Jurkat, Clone E6-1 (cell line): ENCODE data around the gene PLCG2. TPM values are rescaled to one million over a fixed set of nuclear protein-coding genes. Genes with fewer than 3 reads are reported as not detected.
"Not testable (repeated sequence)": the region's sequence is repeated elsewhere in the genome, so short reads cannot be mapped to it uniquely, and the experiment has no call there.

ENCODE experiments used
- DNase-seq: peaks from one replicate; pipeline ENCODE4 v3.0.0-alpha.2; 2011; ENCODE audit warnings: low read depth, low spot score
- H3K4me3 ChIP-seq: 2 replicates; pipeline ENCODE4 v1.5.1; 2011; ENCODE audit warnings: mild to moderate bottlenecking, low read length, control low read depth, moderate library complexity
- polyA plus RNA-seq: library from polyadenylated mRNA; unstranded; fragments of >200 nt; gene quantifications from one replicate; pipeline ENCODE4 v1.2.1, GENCODE V29; 2012; ENCODE audit warnings: missing spikeins; ENCODE audit not compliant: insufficient read length, insufficient read depth

PLCG2 gene
- 21.3 TPM for polyA plus RNA-seq

DNA sequence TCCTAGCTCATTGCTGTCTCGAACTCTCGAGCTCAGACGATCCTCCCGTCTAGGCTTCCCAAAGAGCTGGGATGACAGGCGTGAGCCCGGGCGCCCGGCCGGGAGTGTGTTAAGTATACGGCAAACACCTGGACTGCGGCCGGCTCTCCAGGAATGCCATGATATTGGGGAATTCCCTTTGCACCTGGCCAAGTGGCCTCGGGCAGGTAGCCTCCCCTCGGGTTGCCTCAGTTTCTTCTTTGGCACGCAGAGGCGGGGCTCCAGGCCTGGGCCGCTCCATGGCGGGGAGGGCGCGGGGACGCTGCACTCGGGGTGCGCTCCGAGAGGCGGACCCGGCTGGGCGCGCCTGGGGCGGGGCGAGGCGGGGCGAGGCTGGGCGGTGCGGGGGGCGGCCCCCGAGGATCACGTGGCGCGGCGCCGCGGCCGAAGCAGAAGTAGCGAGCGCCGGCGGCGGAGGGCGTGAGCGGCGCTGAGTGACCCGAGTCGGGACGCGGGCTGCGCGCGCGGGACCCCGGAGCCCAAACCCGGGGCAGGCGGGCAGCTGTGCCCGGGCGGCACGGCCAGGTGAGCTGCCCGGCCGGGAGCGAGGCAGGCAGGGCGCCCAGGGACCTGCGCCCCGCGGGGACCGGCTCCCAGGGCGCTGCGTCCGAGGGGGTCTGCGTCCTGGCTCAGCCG lies at the start of gene PLCG2:
Gene PLCG2, plus strand, starts transcription at position 431 of the 675 bp plus-strand sequence. CDS start 6,699 bp downstream, outside the sequence.
- peak within 1 kb of the TSS; percentile 59 for H3K4me3 ChIP-seq
- DNase-seq: no peak

DNA sequence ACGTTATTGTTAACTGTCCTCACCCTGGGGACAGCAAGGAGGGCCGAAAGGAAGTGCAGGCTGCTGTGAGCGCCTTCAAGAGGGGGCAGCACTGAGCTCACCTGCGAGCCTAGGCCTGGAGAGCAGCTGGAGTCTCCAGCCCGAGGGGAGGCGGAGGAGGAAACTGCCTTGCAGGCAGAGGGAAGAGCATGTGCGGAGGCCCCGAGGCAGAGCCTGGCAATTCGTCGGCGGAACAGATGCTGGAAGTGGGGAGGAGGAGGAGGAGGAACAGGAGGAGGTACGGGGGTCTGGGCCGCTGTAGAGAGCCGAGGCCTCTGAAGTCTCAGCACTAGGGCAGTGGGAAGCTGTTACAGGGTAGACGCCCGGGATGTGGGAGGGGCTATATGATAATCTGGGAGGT lies 49.6 kb upstream of the PLCG2 start:
- H3K4me3 ChIP-seq: no peak overlapping the region
- DNase-seq: no peak

DNA sequence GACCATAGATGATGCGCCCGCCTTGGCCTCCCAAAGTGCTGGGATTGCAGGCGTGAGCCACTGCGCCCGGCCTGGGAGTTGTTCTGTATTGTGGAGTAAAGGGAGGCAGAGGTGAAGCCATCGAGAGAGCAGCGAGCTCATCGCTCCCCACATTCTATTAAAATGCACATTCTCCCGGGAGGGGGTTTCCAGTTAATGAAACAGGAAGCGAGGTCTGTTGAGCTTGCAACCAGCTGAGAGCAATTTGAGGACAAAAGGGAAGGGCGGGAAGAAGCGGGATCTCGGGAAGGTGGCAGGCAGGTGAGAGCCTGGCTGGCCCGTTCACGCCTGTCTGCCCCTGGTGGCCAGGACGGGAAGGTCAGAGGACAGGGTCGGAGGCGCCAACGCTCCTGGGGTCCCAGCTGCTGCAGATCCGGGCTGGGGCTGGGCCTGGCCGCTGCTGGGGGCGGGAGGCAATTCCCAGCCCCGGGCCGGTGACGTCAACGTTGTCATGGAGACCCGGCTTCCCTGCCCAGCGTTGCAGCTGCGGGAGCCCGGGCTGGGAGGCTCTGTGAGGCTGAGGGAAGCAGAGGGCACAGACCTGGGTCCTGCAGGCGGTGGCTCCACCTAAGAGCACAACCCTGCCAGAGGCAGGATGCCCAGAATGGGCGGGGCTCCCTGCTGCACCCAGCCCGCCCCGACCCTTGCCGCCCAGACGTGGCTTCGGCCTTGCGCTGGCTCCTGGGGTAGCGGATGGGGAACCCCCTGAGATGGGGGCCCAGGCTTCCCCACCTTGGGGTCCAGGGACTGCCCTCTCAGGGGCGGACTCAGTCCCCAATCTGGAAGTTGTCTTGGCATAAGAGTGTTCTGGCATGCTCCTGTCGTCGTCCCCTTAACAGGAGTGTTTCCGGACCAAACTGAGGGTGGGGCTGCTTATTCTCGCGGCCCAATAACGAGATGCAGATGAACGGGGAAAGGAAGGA lies 48.7 kb upstream of the PLCG2 start:
- no peak for DNase-seq
- peak overlapping the region; percentile 9; the same call in 1 of the 2 replicates for H3K4me3 ChIP-seq

DNA sequence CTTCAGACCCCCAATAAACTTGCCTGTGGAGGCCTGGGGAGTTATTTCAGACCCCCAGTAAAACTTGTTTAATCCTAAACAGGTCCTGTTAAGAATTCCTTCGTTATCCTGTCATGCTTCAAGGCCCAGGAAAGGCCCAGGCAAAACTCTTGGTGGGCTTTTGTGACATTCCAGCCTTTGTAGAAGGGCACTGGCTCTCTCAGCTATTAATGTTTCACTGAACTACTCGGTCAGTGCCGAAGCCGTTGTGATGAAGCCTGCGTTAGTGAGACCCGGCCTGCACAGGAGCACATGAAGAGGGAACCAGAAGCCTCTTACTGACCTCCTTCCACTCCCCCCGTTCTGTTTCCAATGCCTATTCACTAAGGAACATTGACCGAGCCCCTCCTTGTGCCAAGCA lies 47.4 kb upstream of the PLCG2 start:
- H3K4me3 ChIP-seq: no peak overlapping the region
- DNase-seq: no peak

DNA sequence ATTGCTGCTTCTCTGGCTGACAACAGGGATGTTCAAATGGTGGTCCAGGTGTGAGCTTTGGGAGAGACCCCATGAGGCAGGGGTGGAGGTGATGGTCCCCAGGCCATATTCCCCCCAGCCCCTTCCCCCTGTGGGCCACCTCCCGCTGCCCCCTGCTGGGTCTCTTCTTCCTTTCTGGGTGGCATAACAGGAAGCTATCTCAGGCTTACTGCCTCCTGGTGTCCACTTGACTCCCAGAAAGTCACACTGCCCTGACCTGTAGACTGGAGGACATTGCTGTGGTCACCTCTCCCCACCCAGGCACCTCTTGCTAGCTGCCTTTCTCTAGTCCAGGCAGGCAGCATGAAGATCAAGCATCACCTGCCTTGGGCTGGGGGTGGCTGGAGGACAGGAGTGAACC lies 46.4 kb upstream of the PLCG2 start:
- DNase-seq: no peak
- no peak overlapping the region for H3K4me3 ChIP-seq

DNA sequence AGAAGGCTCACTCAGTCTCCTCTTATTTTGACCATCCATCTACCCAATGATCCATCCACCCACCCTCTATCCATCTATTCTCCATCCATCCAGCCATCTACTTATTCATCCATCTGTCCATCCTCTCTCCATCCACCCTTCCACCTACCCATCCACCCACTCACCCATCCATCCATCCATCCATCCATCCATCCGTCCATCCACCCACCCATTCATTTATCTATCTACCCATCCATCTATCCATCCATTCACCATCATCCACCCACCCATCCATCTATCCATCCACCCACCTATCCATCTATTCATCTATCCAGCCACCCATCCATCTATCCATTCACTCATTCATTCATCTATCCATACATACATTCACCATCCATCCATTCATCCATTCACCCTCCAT lies 45.8 kb upstream of the PLCG2 start:
- H3K4me3 ChIP-seq: no peak overlapping the region
- no peak for DNase-seq

DNA sequence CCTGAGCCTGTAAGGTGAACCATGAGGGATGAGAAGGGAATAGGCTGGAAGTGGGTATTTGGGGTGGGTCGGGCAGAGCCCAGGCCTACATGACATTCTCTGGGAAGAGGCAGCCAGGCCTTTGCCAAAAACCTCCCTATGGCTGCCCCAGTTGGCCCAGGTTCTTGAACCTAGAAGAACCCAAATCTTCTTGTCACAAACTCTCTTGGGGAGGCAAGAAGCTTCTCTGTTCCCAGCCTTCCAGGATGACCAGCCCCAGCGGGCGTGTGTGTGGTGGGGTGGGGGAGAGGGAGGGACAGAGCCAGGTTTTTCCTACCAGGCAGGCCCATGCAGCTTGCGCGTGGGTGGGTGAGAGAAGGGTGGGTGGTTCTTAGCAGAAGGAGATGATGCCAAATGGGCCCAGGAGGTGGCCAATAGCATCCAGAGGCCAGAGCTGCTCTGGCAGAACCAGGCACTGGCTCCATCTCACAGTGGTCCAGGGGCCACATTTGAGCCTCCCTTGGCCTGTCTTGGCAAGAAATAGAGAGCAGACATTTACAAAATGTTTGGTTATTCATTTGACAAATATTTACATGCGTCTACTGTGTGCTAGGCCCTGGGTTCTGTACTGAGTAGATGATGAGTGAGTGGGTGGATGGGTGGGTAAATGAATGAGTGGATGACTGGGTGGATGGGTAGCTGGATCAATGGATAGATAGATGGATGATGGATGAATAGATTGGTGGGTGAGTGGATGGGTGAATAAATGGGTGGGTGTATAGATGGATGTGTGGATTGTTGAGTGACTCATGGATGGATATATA lies 44.3 kb upstream of the PLCG2 start:
- DNase-seq: no peak
- no peak overlapping the region for H3K4me3 ChIP-seq

GRCh38 chr16:81737885-81738536 lies 41.1 kb upstream of the PLCG2 start:
- peak overlapping the region; percentile 26 for H3K4me3 ChIP-seq

GRCh38 chr16:81738783-81739496 lies 40.2 kb upstream of the PLCG2 start:
- no peak overlapping the region for H3K4me3 ChIP-seq
- DNase-seq: no peak

More at GRCh38 chr16:81737885-81738536, 41.1 kb upstream of the PLCG2 start:
- DNase-seq: peak; percentile 77

DNA sequence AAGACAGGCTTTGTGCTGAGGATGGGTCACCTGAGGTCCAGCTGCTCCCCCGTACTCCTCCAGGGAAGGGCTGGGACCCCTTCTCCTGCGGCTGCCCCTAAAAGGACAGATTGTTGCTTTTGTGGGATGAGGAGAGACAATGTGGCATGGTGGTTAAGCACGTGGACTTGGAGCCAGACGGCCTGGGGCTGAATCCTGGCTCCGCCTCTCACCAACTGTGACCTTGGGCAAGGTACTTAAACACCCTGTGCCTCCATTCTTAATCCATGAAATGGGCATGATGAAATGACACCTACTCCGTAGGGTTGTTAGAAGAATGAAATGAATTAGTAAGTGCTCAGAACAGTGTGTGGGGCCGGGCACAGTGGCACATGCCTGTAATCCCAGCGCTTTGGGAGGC lies 39.6 kb upstream of the PLCG2 start:
- no peak for DNase-seq
- no peak overlapping the region for H3K4me3 ChIP-seq

DNA sequence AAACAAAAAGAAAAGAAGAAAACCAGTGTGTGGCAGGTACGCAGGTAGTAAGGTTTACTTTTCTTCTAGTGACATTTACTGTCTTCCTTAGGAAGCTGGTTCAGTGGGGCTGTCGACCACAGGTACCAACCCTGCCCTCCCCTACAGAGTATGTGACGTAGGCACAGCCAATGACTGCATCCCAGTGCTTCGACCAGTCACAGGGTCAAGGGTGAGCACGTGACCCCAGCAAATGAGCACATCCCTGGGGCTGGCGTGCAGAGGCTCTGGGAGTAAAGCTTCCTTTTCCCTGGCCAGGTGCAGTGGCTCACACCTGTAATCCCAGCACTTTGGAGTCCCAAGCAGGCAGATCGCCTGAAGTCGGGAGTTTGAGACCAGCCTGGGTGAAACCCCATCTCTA lies 38.9 kb upstream of the PLCG2 start:
- DNase-seq: no peak

GRCh38 chr16:81741430-81741770 lies 37.7 kb upstream of the PLCG2 start:
- not testable (repeated sequence) for H3K4me3 ChIP-seq, DNase-seq

More for the DNA sequence above, 38.9 kb upstream of the PLCG2 start:
- no peak overlapping the region for H3K4me3 ChIP-seq

DNA sequence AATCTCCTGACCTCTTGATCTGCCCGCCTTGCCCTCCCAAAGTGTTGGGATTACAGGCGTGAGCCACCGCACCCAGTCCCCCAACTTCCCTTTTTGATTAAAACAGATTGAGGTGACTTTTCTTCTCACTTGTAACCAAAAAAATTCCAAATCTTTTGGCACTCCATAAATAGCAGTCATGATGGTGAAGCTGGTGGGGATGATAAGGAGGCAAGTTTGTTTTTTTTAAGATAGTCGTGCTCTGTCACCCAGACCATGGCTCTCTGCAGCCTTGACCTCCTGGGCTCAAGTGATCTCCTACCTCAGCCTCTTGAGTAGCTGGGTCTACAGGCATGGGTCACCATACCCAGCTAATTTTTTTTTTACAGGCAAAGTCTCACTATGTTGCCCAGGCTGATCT lies 34.7 kb upstream of the PLCG2 start:
- no peak for DNase-seq
- no peak overlapping the region for H3K4me3 ChIP-seq

GRCh38 chr16:81744911-81745310 lies 34.2 kb upstream of the PLCG2 start:
- no peak overlapping the region for H3K4me3 ChIP-seq
- DNase-seq: no peak

GRCh38 chr16:81745704-81746558 lies 33.2 kb upstream of the PLCG2 start:
- peak; percentile 76 for DNase-seq
- peak overlapping the region; percentile 47 for H3K4me3 ChIP-seq

GRCh38 chr16:81746566-81746965 lies 32.5 kb upstream of the PLCG2 start:
- no peak for DNase-seq

DNA sequence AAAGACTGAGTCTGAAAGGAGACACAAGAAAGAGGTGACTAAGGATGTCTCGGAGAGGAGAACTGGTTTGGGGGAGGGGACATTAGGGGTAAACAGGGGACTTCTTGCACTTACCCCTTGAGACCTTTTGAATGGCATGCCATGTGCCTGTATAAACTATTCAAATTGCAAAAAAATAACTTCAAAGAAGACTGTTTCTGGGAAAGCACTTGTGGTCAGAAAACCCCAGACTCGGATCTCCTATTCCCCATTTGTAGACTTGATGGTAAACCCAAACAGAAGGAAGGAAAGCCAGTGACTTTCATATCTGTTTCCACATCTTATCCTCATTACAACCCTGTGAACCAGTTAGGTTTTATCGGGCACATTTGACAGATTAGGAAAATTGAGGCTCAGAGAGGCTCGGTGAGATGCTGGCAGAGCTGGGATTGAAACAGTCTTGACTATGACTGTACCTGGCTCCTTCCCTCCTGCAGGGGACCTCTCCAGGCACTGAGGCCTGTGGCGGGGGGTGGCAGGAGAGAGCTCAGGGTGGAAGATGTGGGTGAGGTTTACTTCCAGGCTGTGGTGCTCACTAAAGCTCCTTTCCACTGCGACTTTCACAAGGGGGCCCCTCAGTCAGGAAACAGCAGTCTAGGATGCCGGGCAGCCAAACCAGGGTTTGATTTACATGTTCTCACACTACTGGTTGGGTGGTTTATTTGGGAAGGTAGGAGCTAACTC lies 30.5 kb upstream of the PLCG2 start:
- no peak overlapping the region for H3K4me3 ChIP-seq
- no peak for DNase-seq

More at GRCh38 chr16:81746566-81746965, 32.5 kb upstream of the PLCG2 start:
- H3K4me3 ChIP-seq: peak overlapping the region; percentile 47
